ENCODE results near the gene MICU1. TPM values are rescaled to one million over a fixed set of nuclear protein-coding genes. Genes with fewer than 3 reads are reported as not detected.
A peak's percentile ranks its signal among the peaks of the same experiment; 100 is the strongest.
"Not testable (repeated sequence)": the region's sequence is repeated elsewhere in the genome, so short reads cannot be mapped to it uniquely, and the experiment has no call there.

The MICU1 gene
- total RNA-seq, 1 experiment from 2014 or later, result 44.7 TPM

DNA sequence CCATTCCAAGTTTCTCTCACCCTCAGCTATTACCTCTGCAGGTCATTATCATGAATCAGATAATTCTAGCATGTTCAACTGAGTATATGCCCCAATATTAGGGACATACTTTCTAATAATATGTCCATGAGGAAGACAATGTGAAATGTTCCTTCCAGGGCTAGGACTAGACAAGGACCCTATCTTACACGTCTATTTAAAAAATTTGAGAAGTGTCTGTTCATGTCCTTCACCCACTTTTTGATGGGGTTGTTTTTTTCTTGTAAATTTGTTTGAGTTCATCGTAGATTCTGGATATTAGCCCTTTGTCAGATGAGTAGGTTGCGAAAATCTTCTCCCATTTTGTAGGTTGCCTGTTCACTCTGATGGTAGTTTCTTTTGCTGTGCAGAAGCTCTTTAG lies 21.1 kb upstream of the MICU1 start:
- not testable (repeated sequence) for H3K4me3 ChIP-seq; H3K4me1 ChIP-seq; DNase-seq; H3K36me3 ChIP-seq; H3K27me3 ChIP-seq; H3K27ac ChIP-seq; H3K9me3 ChIP-seq (replicated peaks)

GRCh38 chr10:72645263-72645858 lies 19.5 kb upstream of the MICU1 start:
- no peak for DNase-seq
- Histone ChIP-seq H3K4me3 (no peak overlapping the region), H3K4me1 (no peaks in the 10 kb centered on the region), H3K36me3 (no peaks in the 10 kb centered on the region), H3K9me3 (replicated peaks) (no peaks in the 10 kb centered on the region), H3K27me3 (no peaks in the 10 kb centered on the region), H3K27ac (no peak overlapping the region)

GRCh38 chr10:72642318-72642717 lies 16.4 kb upstream of the MICU1 start:
- Histone ChIP-seq H3K36me3 (no peaks in the 10 kb centered on the region), H3K4me3 (no peak overlapping the region)
- no peak for DNase-seq

DNA sequence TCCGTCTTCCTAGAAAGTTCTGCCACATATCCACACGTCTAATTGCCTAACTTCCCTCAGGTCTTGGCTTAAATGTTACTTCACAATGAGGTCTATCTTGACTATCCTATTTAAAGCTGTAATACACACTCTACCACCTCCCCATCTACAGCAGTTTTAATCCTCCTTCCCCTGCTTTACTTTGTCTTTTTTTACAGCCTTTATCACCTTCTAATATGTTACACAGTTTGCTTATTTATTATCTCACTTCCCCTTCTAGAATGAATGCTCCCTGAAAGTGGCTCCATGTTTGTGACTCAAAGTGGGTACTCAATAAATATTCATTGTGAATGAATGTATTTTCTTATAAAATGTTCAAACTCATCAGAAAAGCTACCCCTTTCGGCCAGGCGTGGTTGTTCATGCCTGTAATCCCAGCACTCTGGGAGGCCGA lies 13.6 kb upstream of the MICU1 start:
- H3K4me3 ChIP-seq, result no peak overlapping the region
- no peaks in the 10 kb centered on the region for H3K4me1 ChIP-seq
- no peak overlapping the region for H3K27ac ChIP-seq
- no peaks in the 10 kb centered on the region for H3K27me3 ChIP-seq
- no peaks in the 10 kb centered on the region for H3K36me3 ChIP-seq
- no peak for DNase-seq
- H3K9me3 ChIP-seq (replicated peaks), result 0 out of 2 replicates have a peak, but pooled peaks cover 3% of the 10 kb centered on the region

More at GRCh38 chr10:72642318-72642717, 16.4 kb upstream of the MICU1 start:
- Histone ChIP-seq H3K27me3 (no peaks in the 10 kb centered on the region), H3K27ac (no peak overlapping the region), H3K9me3 (replicated peaks) (0 out of 2 replicates have a peak, but pooled peaks cover 3% of the 10 kb centered on the region), H3K4me1 (no peaks in the 10 kb centered on the region)

DNA sequence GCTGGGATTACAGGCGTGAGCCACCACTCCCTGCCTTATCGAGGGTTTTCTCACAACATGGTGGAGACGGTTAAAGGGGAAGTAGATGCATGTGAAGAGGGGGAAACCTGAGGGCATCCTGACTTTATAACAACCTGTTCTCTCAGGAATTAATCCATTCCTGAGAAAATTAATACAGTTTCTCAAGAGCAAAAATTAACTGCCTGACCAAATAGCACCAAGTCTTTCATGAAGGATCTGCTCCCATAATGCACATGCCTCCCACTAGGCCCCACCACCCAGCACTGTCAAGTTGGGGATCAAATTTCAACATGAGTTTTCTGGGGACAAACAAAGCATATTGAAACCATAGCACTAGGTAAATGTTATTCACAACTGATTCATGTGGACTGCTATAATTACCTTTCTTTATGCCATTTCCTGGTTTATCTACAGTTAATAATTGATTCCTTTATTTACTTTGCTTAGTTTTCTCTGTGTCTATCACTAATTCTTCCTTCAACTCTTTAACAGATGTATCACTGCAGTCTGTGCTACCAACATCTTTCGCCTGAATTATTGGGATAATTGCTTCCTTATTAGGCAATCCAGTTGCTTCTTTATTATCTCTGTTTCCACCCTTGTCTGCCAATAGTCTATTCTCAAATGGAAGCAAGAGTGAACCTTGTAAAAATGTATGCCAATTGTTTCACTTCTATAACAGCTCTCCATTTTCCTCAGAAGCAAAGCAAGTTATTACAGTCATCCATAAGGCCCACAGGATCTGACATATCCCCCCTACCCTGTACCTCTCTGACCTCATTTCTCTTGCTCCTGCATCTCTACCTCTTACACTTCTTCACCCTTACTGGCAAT lies 12.9 kb upstream of the MICU1 start:
- DNase-seq, result peak in 1 of 2 experiments; percentile 21
- no peak overlapping the region for H3K27ac ChIP-seq
- no peaks in the 10 kb centered on the region for H3K4me1 ChIP-seq
- no peaks in the 10 kb centered on the region for H3K36me3 ChIP-seq
- H3K27me3 ChIP-seq, result no peaks in the 10 kb centered on the region
- H3K4me3 ChIP-seq, result no peak overlapping the region
- 0 out of 2 replicates have a peak, but pooled peaks cover 3% of the 10 kb centered on the region for H3K9me3 ChIP-seq (replicated peaks)

DNA sequence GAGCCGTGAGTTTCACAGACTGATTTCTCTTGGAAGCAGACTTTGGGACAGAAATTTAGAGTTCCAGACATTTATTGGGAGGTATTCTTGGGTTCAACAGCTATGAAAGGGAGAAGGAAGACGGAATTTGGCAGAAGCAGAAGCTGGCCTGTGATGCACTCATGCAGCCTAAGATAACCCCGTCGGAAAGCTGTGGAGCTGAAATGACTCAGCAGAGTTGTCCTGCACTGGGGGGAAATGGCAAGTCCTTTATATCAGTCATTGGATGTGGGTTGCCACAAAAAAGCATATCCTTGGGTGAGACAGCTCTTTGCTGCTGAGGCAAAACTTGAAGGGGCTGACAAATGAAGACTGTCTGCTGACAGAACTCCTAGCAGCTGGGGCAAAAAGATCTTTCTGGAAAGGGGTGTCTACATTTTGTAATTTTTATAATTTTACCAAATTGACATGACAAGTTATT lies 11.5 kb upstream of the MICU1 start:
- H3K27ac ChIP-seq, result no peak overlapping the region
- no peaks in the 10 kb centered on the region for H3K36me3 ChIP-seq
- 0 out of 2 replicates have a peak, but pooled peaks cover 3% of the 10 kb centered on the region for H3K9me3 ChIP-seq (replicated peaks)
- H3K27me3 ChIP-seq, result no peaks in the 10 kb centered on the region
- no peaks in the 10 kb centered on the region for H3K4me1 ChIP-seq
- DNase-seq, result no peak
- no peak overlapping the region for H3K4me3 ChIP-seq

GRCh38 chr10:72630144-72630543 lies 4.3 kb upstream of the MICU1 start:
- no peak for DNase-seq
- Histone ChIP-seq H3K4me3 (no peak overlapping the region), H3K4me1 (0 out of 2 replicates have a peak, but pooled peaks cover 3% of the 10 kb centered on the region), H3K9me3 (replicated peaks) (no peaks in the 10 kb centered on the region), H3K36me3 (no peaks in the 10 kb centered on the region), H3K27ac (no peak overlapping the region), H3K27me3 (no peaks in the 10 kb centered on the region)

DNA sequence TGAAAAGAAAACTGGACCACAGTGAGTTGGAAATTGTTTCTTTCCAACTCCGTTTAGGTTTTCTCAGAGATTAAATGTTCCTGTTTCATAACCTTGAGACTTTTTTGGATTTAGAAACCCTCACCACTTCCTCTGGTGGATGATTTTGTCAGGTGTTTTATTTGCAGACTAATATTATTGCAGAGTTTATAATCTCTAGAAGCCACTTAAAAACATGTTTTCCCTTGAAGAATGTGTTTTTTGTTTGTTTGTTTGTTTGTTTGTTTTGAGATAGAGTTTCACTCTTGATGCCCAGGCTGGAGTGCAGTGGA lies 520 bp upstream of the MICU1 start:
- DNase-seq, result no peak
- Histone ChIP-seq H3K27me3 (no peaks in the 10 kb centered on the region), H3K27ac (peak overlapping the region; percentile 82), H3K4me1 (0 out of 2 replicates have a peak, but pooled peaks cover 3% of the 10 kb centered on the region), H3K4me3 (peak overlapping the region; percentile 89), H3K36me3 (no peaks in the 10 kb centered on the region), H3K9me3 (replicated peaks) (no peaks in the 10 kb centered on the region)

GRCh38 chr10:72625276-72625607 lies 637 bp downstream of the MICU1 start:
- Histone ChIP-seq H3K27ac (peak overlapping the region; percentile 82), H3K4me3 (peak overlapping the region; percentile 89), H3K4me1 (0 out of 2 replicates have a peak, but pooled peaks cover 3% of the 10 kb centered on the region), H3K27me3 (no peaks in the 10 kb centered on the region), H3K36me3 (no peaks in the 10 kb centered on the region), H3K9me3 (replicated peaks) (no peaks in the 10 kb centered on the region)
- DNase-seq, result no peak

- Histone ChIP-seq H3K27ac (no peak overlapping the region), H3K4me1 (0 out of 2 replicates have a peak, but pooled peaks cover 3% of the 10 kb centered on the region), H3K36me3 (no peaks in the 10 kb centered on the region), H3K4me3 (no peak overlapping the region), H3K27me3 (no peaks in the 10 kb centered on the region), H3K9me3 (replicated peaks) (no peaks in the 10 kb centered on the region)
- DNase-seq, result no peak
Measured at GRCh38 chr10:72622271-72622670, 3.6 kb downstream of the MICU1 start.

GRCh38 chr10:72616716-72617115 lies 9.2 kb downstream of the MICU1 start:
- H3K4me3 ChIP-seq, result no peak overlapping the region
- H3K27ac ChIP-seq, result no peak overlapping the region
- no peaks in the 10 kb centered on the region; the same call in 1 of the 2 replicates for H3K4me1 ChIP-seq
- H3K36me3 ChIP-seq, result no peaks in the 10 kb centered on the region; the same call in 1 of the 2 replicates
- H3K9me3 ChIP-seq (replicated peaks), result no peaks in the 10 kb centered on the region
- H3K27me3 ChIP-seq, result no peaks in the 10 kb centered on the region
- no peak for DNase-seq

DNA sequence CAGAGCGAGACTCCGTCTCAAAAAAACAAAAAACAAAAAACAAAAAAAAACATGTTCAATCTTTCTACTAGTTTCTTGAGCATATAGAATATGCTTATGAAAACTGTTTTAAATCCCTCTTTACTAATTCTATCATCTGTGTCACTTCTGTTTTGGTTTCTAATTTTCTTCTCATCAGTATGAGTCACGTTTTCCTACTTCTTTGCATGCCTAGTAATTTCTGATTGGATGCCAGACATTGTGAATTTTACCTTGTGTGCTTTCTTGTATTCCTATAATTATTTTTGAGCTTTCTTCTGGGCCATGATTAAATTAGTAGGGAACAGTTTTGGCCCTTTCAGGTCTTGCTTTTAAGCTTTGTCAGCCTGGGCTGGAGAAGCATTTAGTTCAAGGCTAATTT lies 9.9 kb downstream of the MICU1 start:
- no peaks in the 10 kb centered on the region; the same call in 1 of the 2 replicates for H3K36me3 ChIP-seq
- no peaks in the 10 kb centered on the region for H3K27me3 ChIP-seq
- H3K27ac ChIP-seq, result no peak overlapping the region
- no peak overlapping the region for H3K4me3 ChIP-seq
- no peak for DNase-seq
- no peaks in the 10 kb centered on the region; the same call in 1 of the 2 replicates for H3K4me1 ChIP-seq
- no peaks in the 10 kb centered on the region for H3K9me3 ChIP-seq (replicated peaks)

- Histone ChIP-seq H3K27me3 (no peaks in the 10 kb centered on the region), H3K9me3 (replicated peaks) (no peaks in the 10 kb centered on the region), H3K4me1 (peaks cover 3% of the 10 kb centered on the region), H3K27ac (no peak overlapping the region; the same call in 1 of the 2 replicates), H3K4me3 (peak overlapping the region; percentile 0; the same call in 1 of the 2 replicates), H3K36me3 (no peaks in the 10 kb centered on the region; the same call in 1 of the 2 replicates)
- DNase-seq, result peak; percentile 71 to 94
Measured at GRCh38 chr10:72612203-72612826, 13.6 kb downstream of the MICU1 start.

GRCh38 chr10:72611783-72612182 lies 14.1 kb downstream of the MICU1 start:
- no peaks in the 10 kb centered on the region; the same call in 1 of the 2 replicates for H3K36me3 ChIP-seq
- no peaks in the 10 kb centered on the region for H3K9me3 ChIP-seq (replicated peaks)
- no peak overlapping the region; the same call in 1 of the 2 replicates for H3K27ac ChIP-seq
- no peaks in the 10 kb centered on the region for H3K27me3 ChIP-seq
- peaks cover 3% of the 10 kb centered on the region for H3K4me1 ChIP-seq
- peak; percentile 30 to 51 for DNase-seq
- H3K4me3 ChIP-seq, result peak overlapping the region; percentile 0

- DNase-seq, result peak in 1 of 2 experiments; percentile 29
- Histone ChIP-seq H3K27me3 (no peaks in the 10 kb centered on the region), H3K9me3 (replicated peaks) (no peaks in the 10 kb centered on the region), H3K27ac (no peak overlapping the region), H3K4me3 (no peak overlapping the region), H3K4me1 (peaks cover 3% of the 10 kb centered on the region), H3K36me3 (no peaks in the 10 kb centered on the region; the same call in 1 of the 2 replicates)
Measured at GRCh38 chr10:72610466-72610865, 15.4 kb downstream of the MICU1 start.

All from SJCRH30 (cell line).